ENCODE data around the gene CHD3.

The CHD3 gene

GRCh38 chr17:7875804-7876370 lies 12.7 kb upstream of the CHD3 start:
- no peak for DNase-seq

GRCh38 chr17:7878234-7878633 lies 10.4 kb upstream of the CHD3 start:
- DNase-seq: no peak

GRCh38 chr17:7880076-7880868 lies 8.3 kb upstream of the CHD3 start:
- no peak for DNase-seq

GRCh38 chr17:7881276-7882054 lies 7.1 kb upstream of the CHD3 start:
- DNase-seq: no peak

GRCh38 chr17:7882068-7882467 lies 6.5 kb upstream of the CHD3 start:
- no peak for DNase-seq

- no peak for DNase-seq
Observed at GRCh38 chr17:7882629-7883028, 6.0 kb upstream of the CHD3 start.

- no peak for DNase-seq
Observed at GRCh38 chr17:7883781-7884386, 4.7 kb upstream of the CHD3 start.

- no peak for DNase-seq
Observed at GRCh38 chr17:7884581-7885366, 3.8 kb upstream of the CHD3 start.

GRCh38 chr17:7885367-7886226 lies 3.0 kb upstream of the CHD3 start:
- DNase-seq: no peak

- peak; percentile 22 for DNase-seq
Observed at GRCh38 chr17:7886227-7887037, 2.2 kb upstream of the CHD3 start.

- DNase-seq: peak; percentile 58
Observed at GRCh38 chr17:7887038-7887481, 1.5 kb upstream of the CHD3 start.

- DNase-seq: peak; percentile 58
Observed at GRCh38 chr17:7887482-7888183, 956 bp upstream of the CHD3 start.

GRCh38 chr17:7889166-7889955 lies 772 bp downstream of the CHD3 start:
- DNase-seq: no peak

- DNase-seq: no peak
Observed at GRCh38 chr17:7893187-7893880, 4.7 kb downstream of the CHD3 start.

GRCh38 chr17:7894226-7894625 lies 5.6 kb downstream of the CHD3 start:
- no peak for DNase-seq

- no peak for DNase-seq
Observed at GRCh38 chr17:7894866-7895265, 6.3 kb downstream of the CHD3 start.

- DNase-seq: no peak
Observed at GRCh38 chr17:7897090-7897489, 8.5 kb downstream of the CHD3 start.

GRCh38 chr17:7897773-7898172 lies 9.2 kb downstream of the CHD3 start:
- no peak for DNase-seq
